Measurements from ENCODE around the gene LCN1.

Gene LCN1

DNA sequence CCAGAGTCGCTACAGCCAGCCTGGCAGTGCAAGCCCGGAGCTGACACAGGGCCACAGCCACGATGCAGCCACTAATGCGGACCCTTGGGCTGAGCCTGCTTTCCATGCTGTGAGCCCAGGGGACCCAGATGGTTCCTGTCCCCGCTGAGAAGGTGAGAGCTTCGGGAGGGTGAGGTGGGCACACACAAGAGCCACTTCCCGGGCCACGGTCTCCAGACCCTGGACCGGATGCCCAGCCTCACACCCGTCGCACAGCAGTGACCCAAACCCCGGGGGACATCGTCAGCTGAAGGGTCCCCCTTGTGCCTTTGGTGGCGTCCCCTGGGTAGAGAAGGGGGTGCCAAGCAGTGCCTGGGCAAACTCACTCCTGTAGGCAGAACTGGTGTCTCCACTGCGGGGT is 53.7 kb downstream of the LCN1 start:
- DNase-seq, result no peak
